LoVo (cell line): ENCODE results near the gene PBX1.

Experiments
- DNase-seq: peaks from one replicate; pipeline ENCODE4 v3.0.0-alpha.2; 2016; ENCODE audit warnings: low spot score

PBX1 gene

GRCh38 chr1:164761009-164761408 is 202.0 kb downstream of the PBX1 start:
- DNase-seq, result no peak

GRCh38 chr1:164763098-164763497 is 204.1 kb downstream of the PBX1 start:
- DNase-seq, result no peak

- DNase-seq, result no peak
Observed at GRCh38 chr1:164764333-164764732, 205.3 kb downstream of the PBX1 start.

GRCh38 chr1:164765557-164765956 is 206.6 kb downstream of the PBX1 start:
- no peak for DNase-seq

GRCh38 chr1:164765992-164766720 is 207.2 kb downstream of the PBX1 start:
- DNase-seq, result no peak

- no peak for DNase-seq
Observed at GRCh38 chr1:164767752-164768402, 208.9 kb downstream of the PBX1 start.

GRCh38 chr1:164768619-164769018 is 209.6 kb downstream of the PBX1 start:
- DNase-seq, result no peak

- no peak for DNase-seq
Observed at GRCh38 chr1:164769486-164770130, 210.6 kb downstream of the PBX1 start.

- no peak for DNase-seq
Observed at GRCh38 chr1:164770131-164770529, 211.1 kb downstream of the PBX1 start.

GRCh38 chr1:164771041-164771618 is 212.1 kb downstream of the PBX1 start:
- no peak for DNase-seq

GRCh38 chr1:164771619-164772361 is 212.8 kb downstream of the PBX1 start:
- DNase-seq, result no peak

GRCh38 chr1:164772635-164773034 is 213.7 kb downstream of the PBX1 start:
- DNase-seq, result peak; percentile 50

GRCh38 chr1:164773102-164773501 is 214.1 kb downstream of the PBX1 start:
- no peak for DNase-seq

- no peak for DNase-seq
Observed at GRCh38 chr1:164774413-164774812, 215.4 kb downstream of the PBX1 start.

GRCh38 chr1:164774819-164775654 is 216.1 kb downstream of the PBX1 start:
- DNase-seq, result no peak

GRCh38 chr1:164777518-164777917 is 218.5 kb downstream of the PBX1 start:
- DNase-seq, result no peak

- DNase-seq, result no peak
Observed at GRCh38 chr1:164779376-164779775, 220.4 kb downstream of the PBX1 start.

GRCh38 chr1:164780111-164780812 is 221.3 kb downstream of the PBX1 start:
- DNase-seq, result no peak

GRCh38 chr1:164780863-164781262 is 221.9 kb downstream of the PBX1 start:
- no peak for DNase-seq

GRCh38 chr1:164781972-164782371 is 223.0 kb downstream of the PBX1 start:
- DNase-seq, result no peak
